ENCODE measurements around the gene ARPP19.

GRCh38 chr15:52563501-52564060, 5.2 kb downstream of the ARPP19 start:
- TF ChIP-seq, protein P1, sequence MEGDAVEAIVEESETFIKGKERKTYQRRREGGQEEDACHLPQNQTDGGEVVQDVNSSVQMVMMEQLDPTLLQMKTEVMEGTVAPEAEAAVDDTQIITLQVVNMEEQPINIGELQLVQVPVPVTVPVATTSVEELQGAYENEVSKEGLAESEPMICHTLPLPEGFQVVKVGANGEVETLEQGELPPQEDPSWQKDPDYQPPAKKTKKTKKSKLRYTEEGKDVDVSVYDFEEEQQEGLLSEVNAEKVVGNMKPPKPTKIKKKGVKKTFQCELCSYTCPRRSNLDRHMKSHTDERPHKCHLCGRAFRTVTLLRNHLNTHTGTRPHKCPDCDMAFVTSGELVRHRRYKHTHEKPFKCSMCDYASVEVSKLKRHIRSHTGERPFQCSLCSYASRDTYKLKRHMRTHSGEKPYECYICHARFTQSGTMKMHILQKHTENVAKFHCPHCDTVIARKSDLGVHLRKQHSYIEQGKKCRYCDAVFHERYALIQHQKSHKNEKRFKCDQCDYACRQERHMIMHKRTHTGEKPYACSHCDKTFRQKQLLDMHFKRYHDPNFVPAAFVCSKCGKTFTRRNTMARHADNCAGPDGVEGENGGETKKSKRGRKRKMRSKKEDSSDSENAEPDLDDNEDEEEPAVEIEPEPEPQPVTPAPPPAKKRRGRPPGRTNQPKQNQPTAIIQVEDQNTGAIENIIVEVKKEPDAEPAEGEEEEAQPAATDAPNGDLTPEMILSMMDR (IDR thresholded peaks at IDR 0.05), result no peak
- TF ChIP-seq POLR2A (IDR thresholded peaks at IDR 0.05) (no peak), EP300 (IDR thresholded peaks at IDR 0.05) (no peak)
